ENCODE measurements around the gene PIK3R3. TPM values are rescaled to one million over a fixed set of nuclear protein-coding genes. Genes with fewer than 3 reads are reported as not detected.

The PIK3R3 gene
- total RNA-seq, 1 experiment from 2014 or later = 12.4 TPM

- no CpG with 5 or more reads among the region's 6 CpGs for WGBS (ENCODE audit: extremely low coverage, insufficient read length, low lambda C conversion rate)
These were observed 39.4 kb upstream of the PIK3R3 start for GRCh38 chr1:46171871-46172270.

More at GRCh38 chr1:46171871-46172270, 39.4 kb upstream of the PIK3R3 start:
- Mint-ChIP-seq H3K36me3 (ENCODE audit: insufficient read depth in 1 of 3, low read depth in 3 of 3) (no peaks in the 10 kb centered on the region; a peak in 1 of 7 replicates), H3K27ac (peak overlapping the region in 1 of 3 experiments; percentile 63; a peak in 2 of 7 replicates), H3K9me3 (no peaks in the 10 kb centered on the region; a peak in 1 of 5 replicates), H3K4me3 (no peak overlapping the region), H3K4me1 (peaks cover 9 to 20% of the 10 kb centered on the region in 2 experiments), H3K27me3 (ENCODE audit: low read depth) (peaks cover 41% of the 10 kb centered on the region)
- peaks cover 12% of the 10 kb centered on the region; the same call in 1 of the 2 replicates for H3K4me1 ChIP-seq (ENCODE audit: insufficient read depth, low read length)
- H3K56ac ChIP-seq (ENCODE audit: insufficient read length, low read depth, low read length) = no peak overlapping the region
- H3K79me1 ChIP-seq (ENCODE audit: insufficient read depth, low read depth, low read length, poor library complexity, severe bottlenecking) = no peaks in the 10 kb centered on the region
- no peak overlapping the region for H3K23ac ChIP-seq (ENCODE audit: insufficient read length, low read depth, low read length)
- H3K9me3 ChIP-seq (ENCODE audit: control insufficient read depth, low read depth, low read length) = no peaks in the 10 kb centered on the region
- no peak overlapping the region for H2BK5ac ChIP-seq (ENCODE audit: insufficient read length, low read length)
- no peak overlapping the region for H2BK20ac ChIP-seq (ENCODE audit: low read depth, low read length, poor library complexity, severe bottlenecking)
- no peak overlapping the region for H4K91ac ChIP-seq (ENCODE audit: insufficient read length, low read depth, low read length)
- no peak overlapping the region for H3K18ac ChIP-seq (ENCODE audit: insufficient read length, low read depth, low read length)
- no peak overlapping the region for H3K27ac ChIP-seq (ENCODE audit: insufficient read length, low read depth, low read length)
- H4K20me1 ChIP-seq (ENCODE audit: control insufficient read depth, insufficient read depth, insufficient read length) = no peaks in the 10 kb centered on the region
- H3K4ac ChIP-seq (ENCODE audit: low read depth, low read length) = no peak overlapping the region
- DNase-seq = peak; percentile 68
- H4K5ac ChIP-seq (ENCODE audit: insufficient read length, low read depth, low read length) = no peak overlapping the region
- H3K27me3 ChIP-seq (ENCODE audit: insufficient read depth, low read length) = no peaks in the 10 kb centered on the region; the same call in 1 of the 2 replicates
- no peaks in the 10 kb centered on the region for H3K23me2 ChIP-seq (ENCODE audit: insufficient read length, low read depth, low read length, poor library complexity, severe bottlenecking)
- no peak overlapping the region for H2AK5ac ChIP-seq (ENCODE audit: insufficient read length, low read length)
- H3K79me2 ChIP-seq (ENCODE audit: insufficient read depth, low read length) = no peaks in the 10 kb centered on the region
- H3K9ac ChIP-seq (ENCODE audit: extremely low read depth, insufficient read length, low read length) = no peak overlapping the region
- H3T11ph ChIP-seq (ENCODE audit: low read length) = no peak overlapping the region
- no peak overlapping the region for H3K14ac ChIP-seq (ENCODE audit: insufficient read depth, low read length)
- H2BK12ac ChIP-seq (ENCODE audit: insufficient read length, low read depth, low read length) = no peak overlapping the region
- H2BK120ac ChIP-seq (ENCODE audit: low read depth, low read length, poor library complexity, severe bottlenecking) = no peak overlapping the region
- no peak for TF ChIP-seq CTCF (conservative IDR thresholded peaks at IDR 0.05)
- no peak overlapping the region for H2BK15ac ChIP-seq (ENCODE audit: low read depth, low read length)
- H4K8ac ChIP-seq (replicated peaks; ENCODE audit: insufficient read length, low read depth, low read length) = no peak overlapping the region
- H2AFZ ChIP-seq (ENCODE audit: low read length) = no peak overlapping the region
- H3K4me2 ChIP-seq (ENCODE audit: insufficient read depth, insufficient read length, low read length) = no peak overlapping the region

Measured in H9 (cell line).